Activated CD8-positive, alpha-beta memory T cell treated with anti-CD3 and anti-CD28 coated beads for 1 hour (primary cell): ENCODE measurements around the gene PTCRA.
"Not testable (repeated sequence)": the region's sequence is repeated elsewhere in the genome, so short reads cannot be mapped to it uniquely, and the experiment has no call there.

Source experiments
- DNase-seq, 2 donors: peaks; one replicate each; pipeline ENCODE4 v3.0.0-alpha.2; 2020; ENCODE audit warnings: low read depth in 1 of 2; ENCODE audit errors: extremely low read depth in 1 of 2

The PTCRA gene

GRCh38 chr6:42938987-42939809, 23.3 kb downstream of the PTCRA start:
- no peak for DNase-seq

GRCh38 chr6:42939810-42940167, 23.9 kb downstream of the PTCRA start:
- DNase-seq = no peak

GRCh38 chr6:42940493-42941045, 24.7 kb downstream of the PTCRA start:
- no peak for DNase-seq

- not testable (repeated sequence) for DNase-seq
Observed at GRCh38 chr6:42941356-42941755, 25.5 kb downstream of the PTCRA start.

- DNase-seq = no peak
Observed at GRCh38 chr6:42942444-42942843, 26.6 kb downstream of the PTCRA start.

- no peak for DNase-seq
Observed at GRCh38 chr6:42947950-42948349, 32.1 kb downstream of the PTCRA start.

- DNase-seq = no peak
Observed at GRCh38 chr6:42952389-42952788, 36.5 kb downstream of the PTCRA start.

GRCh38 chr6:42954405-42954804, 38.6 kb downstream of the PTCRA start:
- DNase-seq = not testable (repeated sequence)

GRCh38 chr6:42958125-42958524, 42.3 kb downstream of the PTCRA start:
- DNase-seq = no peak

- DNase-seq = no peak
Observed at GRCh38 chr6:42959917-42960242, 44.0 kb downstream of the PTCRA start.

- peak in 1 of 2 donors; percentile 11 for DNase-seq
Observed at GRCh38 chr6:42960243-42961019, 44.6 kb downstream of the PTCRA start, which contains the start of gene GNMT. TSS of gene GNMT (plus strand) at chr6:42960754. CDS start at chr6:42960768, 14 bp downstream.

- no peak for DNase-seq
Observed at GRCh38 chr6:42961020-42961470, 45.2 kb downstream of the PTCRA start.

- no peak for DNase-seq
Observed at GRCh38 chr6:42962096-42962495, 46.2 kb downstream of the PTCRA start.

GRCh38 chr6:42962502-42963178, 46.8 kb downstream of the PTCRA start:
- no peak for DNase-seq

GRCh38 chr6:42963179-42963854, 47.5 kb downstream of the PTCRA start:
- DNase-seq = no peak

GRCh38 chr6:42963855-42964605, 48.2 kb downstream of the PTCRA start:
- DNase-seq = no peak

GRCh38 chr6:42966571-42966970, 50.7 kb downstream of the PTCRA start:
- no peak for DNase-seq

GRCh38 chr6:42967228-42967627, 51.4 kb downstream of the PTCRA start:
- no peak for DNase-seq

- DNase-seq = no peak
Observed at GRCh38 chr6:42968126-42968701, 52.4 kb downstream of the PTCRA start.

- DNase-seq = no peak
Observed at GRCh38 chr6:42968783-42969182, 52.9 kb downstream of the PTCRA start.
